T-helper 1 cell treated with Interleukin-12 subunit alpha and Interleukin-12 subunit beta and Interleukin-4 antibody, amounts not matched to agents 30 μg/mL and 1 μg/mL, for 36 hours (primary cell): ENCODE data around the gene LKAAEAR1.
"Not testable (repeated sequence)": the region's sequence is repeated elsewhere in the genome, so short reads cannot be mapped to it uniquely, and the experiment has no call there.

Experiments
- H3K27ac Mint-ChIP-seq: one replicate; pipeline ENCODE4 v1.8.0; 2021; ENCODE audit warnings: mild to moderate bottlenecking, mixed read lengths
- H3K27me3 Mint-ChIP-seq: one replicate; pipeline ENCODE4 v1.8.0; 2021; ENCODE audit warnings: low read depth, mixed read lengths
- H3K36me3 Mint-ChIP-seq: one replicate; pipeline ENCODE4 v1.8.0; 2021; ENCODE audit warnings: low read depth, mixed read lengths
- H3K4me1 Mint-ChIP-seq: one replicate; pipeline ENCODE4 v1.8.0; 2021; ENCODE audit warnings: low read depth, mixed read lengths
- H3K4me3 Mint-ChIP-seq: one replicate; pipeline ENCODE4 v1.8.0; 2021; ENCODE audit warnings: mild to moderate bottlenecking, moderate library complexity, mixed read lengths
- H3K9me3 Mint-ChIP-seq: one replicate; pipeline ENCODE4 v1.8.0; 2021; ENCODE audit warnings: mixed read lengths

Gene LKAAEAR1

GRCh38 chr20:64083804-64084684 is at the start of gene LKAAEAR1:
Gene LKAAEAR1, minus strand, starts transcription at chr20:64084398. Its CDS starts 179 bp downstream, at chr20:64084219.
- Mint-ChIP-seq H3K36me3 (peaks cover 1% of the 10 kb centered on the region), H3K4me3 (peak within 1 kb of the TSS; percentile 78), H3K4me1 (peaks cover 13% of the 10 kb centered on the region), H3K27ac (peak within 1 kb of the TSS; percentile 19), H3K9me3 (no peaks in the 10 kb centered on the region), H3K27me3 (peaks cover 44% of the 10 kb centered on the region)

GRCh38 chr20:64131406-64131805 is 47.2 kb upstream of the LKAAEAR1 start:
- H3K27me3 Mint-ChIP-seq, result peaks cover 9% of the 10 kb centered on the region
- no peaks in the 10 kb centered on the region for H3K36me3 Mint-ChIP-seq
- H3K4me3 Mint-ChIP-seq, result no peak overlapping the region
- no peak overlapping the region for H3K27ac Mint-ChIP-seq
- no peaks in the 10 kb centered on the region for H3K4me1 Mint-ChIP-seq
- H3K9me3 Mint-ChIP-seq, result no peaks in the 10 kb centered on the region

- Mint-ChIP-seq H3K9me3 (no peaks in the 10 kb centered on the region), H3K36me3 (no peaks in the 10 kb centered on the region), H3K27me3 (peaks cover 9% of the 10 kb centered on the region), H3K4me3 (no peak overlapping the region), H3K4me1 (no peaks in the 10 kb centered on the region), H3K27ac (no peak overlapping the region)
Observed at GRCh38 chr20:64130876-64131275, 46.7 kb upstream of the LKAAEAR1 start.

- Mint-ChIP-seq H3K36me3 (no peaks in the 10 kb centered on the region), H3K27me3 (peaks cover 10% of the 10 kb centered on the region), H3K4me3 (no peak overlapping the region), H3K9me3 (no peaks in the 10 kb centered on the region), H3K4me1 (no peaks in the 10 kb centered on the region), H3K27ac (no peak overlapping the region)
Observed at GRCh38 chr20:64130271-64130670, 46.1 kb upstream of the LKAAEAR1 start.

GRCh38 chr20:64129146-64129782 is 45.1 kb upstream of the LKAAEAR1 start:
- Mint-ChIP-seq H3K4me1 (no peaks in the 10 kb centered on the region), H3K4me3 (no peak overlapping the region), H3K9me3 (no peaks in the 10 kb centered on the region)

GRCh38 chr20:64123517-64123916 is 39.3 kb upstream of the LKAAEAR1 start:
- H3K27me3 Mint-ChIP-seq, result peaks cover 22% of the 10 kb centered on the region
- H3K4me1 Mint-ChIP-seq, result not testable (repeated sequence)

More at GRCh38 chr20:64129146-64129782, 45.1 kb upstream of the LKAAEAR1 start:
- Mint-ChIP-seq H3K36me3 (no peaks in the 10 kb centered on the region), H3K27me3 (peaks cover 12% of the 10 kb centered on the region), H3K27ac (no peak overlapping the region)

GRCh38 chr20:64122927-64123326 is 38.7 kb upstream of the LKAAEAR1 start:
- H3K9me3 Mint-ChIP-seq, H3K27ac Mint-ChIP-seq, H3K4me1 Mint-ChIP-seq, H3K4me3 Mint-ChIP-seq, H3K36me3 Mint-ChIP-seq: not testable (repeated sequence)
- peaks cover 18% of the 10 kb centered on the region for H3K27me3 Mint-ChIP-seq

More at GRCh38 chr20:64123517-64123916, 39.3 kb upstream of the LKAAEAR1 start:
- not testable (repeated sequence) for H3K9me3 Mint-ChIP-seq, H3K27ac Mint-ChIP-seq, H3K4me3 Mint-ChIP-seq, H3K36me3 Mint-ChIP-seq

- H3K4me1 Mint-ChIP-seq, result peaks cover 9% of the 10 kb centered on the region
- H3K9me3 Mint-ChIP-seq, result no peaks in the 10 kb centered on the region
- no peaks in the 10 kb centered on the region for H3K36me3 Mint-ChIP-seq
- H3K4me3 Mint-ChIP-seq, result no peak overlapping the region
- peaks cover 18% of the 10 kb centered on the region for H3K27me3 Mint-ChIP-seq
- H3K27ac Mint-ChIP-seq, result no peak overlapping the region
Observed at GRCh38 chr20:64121586-64121985, 37.4 kb upstream of the LKAAEAR1 start.

- H3K27ac Mint-ChIP-seq, result no peak overlapping the region
Observed at GRCh38 chr20:64119681-64120341, 35.6 kb upstream of the LKAAEAR1 start.

GRCh38 chr20:64119301-64119680 is 35.1 kb upstream of the LKAAEAR1 start:
- Mint-ChIP-seq H3K4me1 (peaks cover 9% of the 10 kb centered on the region), H3K9me3 (no peaks in the 10 kb centered on the region), H3K27me3 (peaks cover 14% of the 10 kb centered on the region), H3K4me3 (no peak overlapping the region), H3K27ac (no peak overlapping the region), H3K36me3 (no peaks in the 10 kb centered on the region)

More at GRCh38 chr20:64119681-64120341, 35.6 kb upstream of the LKAAEAR1 start:
- H3K4me1 Mint-ChIP-seq, result peaks cover 9% of the 10 kb centered on the region
- peaks cover 14% of the 10 kb centered on the region for H3K27me3 Mint-ChIP-seq
- no peaks in the 10 kb centered on the region for H3K9me3 Mint-ChIP-seq
- peak overlapping the region; percentile 8 for H3K4me3 Mint-ChIP-seq
- H3K36me3 Mint-ChIP-seq, result no peaks in the 10 kb centered on the region

- not testable (repeated sequence) for H3K4me3 Mint-ChIP-seq, H3K27me3 Mint-ChIP-seq, H3K27ac Mint-ChIP-seq, H3K36me3 Mint-ChIP-seq, H3K9me3 Mint-ChIP-seq, H3K4me1 Mint-ChIP-seq
Observed at GRCh38 chr20:64117432-64117777, 33.2 kb upstream of the LKAAEAR1 start.

- Mint-ChIP-seq H3K36me3 (no peaks in the 10 kb centered on the region), H3K9me3 (no peaks in the 10 kb centered on the region), H3K27ac (no peak overlapping the region), H3K27me3 (peaks cover 6% of the 10 kb centered on the region), H3K4me1 (peaks cover 9% of the 10 kb centered on the region), H3K4me3 (no peak overlapping the region)
Observed at GRCh38 chr20:64116541-64117431, 32.6 kb upstream of the LKAAEAR1 start.

- H3K27me3 Mint-ChIP-seq, result no peaks in the 10 kb centered on the region
- H3K27ac Mint-ChIP-seq, result no peak overlapping the region
- no peak overlapping the region for H3K4me3 Mint-ChIP-seq
- no peaks in the 10 kb centered on the region for H3K36me3 Mint-ChIP-seq
- no peaks in the 10 kb centered on the region for H3K9me3 Mint-ChIP-seq
- peaks cover 9% of the 10 kb centered on the region for H3K4me1 Mint-ChIP-seq
Observed at GRCh38 chr20:64116016-64116415, 31.8 kb upstream of the LKAAEAR1 start.
